Posterior vena cava (tissue), 2 donors: ENCODE results near the gene C15orf39. TPM values are rescaled to one million over a fixed set of nuclear protein-coding genes. Genes with fewer than 3 reads are reported as not detected.
"Not testable (repeated sequence)": the region's sequence is repeated elsewhere in the genome, so short reads cannot be mapped to it uniquely, and the experiment has no call there.

Source experiments
- DNase-seq: peaks from one replicate; pipeline ENCODE4 v3.0.0-alpha.2; 2020; ENCODE audit warnings: low spot score
- intact Hi-C, 2 donors: fragments of 100-400 bp; cut with DNase I; formaldehyde crosslinking; loops; one replicate each; pipeline versions ENCODE4 v1.14.1 to v1.14.2; 2022 to 2023
- long read RNA-seq, 2 donors: library from polyadenylated mRNA; unstranded; transcript quantifications; one replicate each; pipeline ENCODE4 v2.0.0, GENCODE V29; 2020 to 2021
- total RNA-seq, 2 donors: library from RNA; stranded (reverse); fragmentation: NEBNext Ultra II Directional; extraction: Animal tissue kit (Norgen Biotek cat#: 25700); gene quantifications; one replicate each; pipeline ENCODE4 v1.2.1, GENCODE V29; 2021
- donor health status: DM: yes; HTN: yes; CAD: no.
- donor health status: DM: yes; HTN: yes; CAD: no.

Gene C15orf39
- 10 to 100 TPM; 25.8 to 26.4 TPM for total RNA-seq
- long read RNA-seq, donor 1, full-length matches to known transcripts, result 10 of 12 reads
- long read RNA-seq, donor 1, partial matches to known transcripts, result 2 of 12 reads
- long read RNA-seq, donor 1, other reads (novel, unspliced or antisense), result 0 of 12 reads
- long read RNA-seq, donor 2, full-length matches to known transcripts, result 11 of 27 reads
- long read RNA-seq, donor 2, partial matches to known transcripts, result 11 of 27 reads
- long read RNA-seq, donor 2, other reads (novel, unspliced or antisense), result 5 of 27 reads

DNA sequence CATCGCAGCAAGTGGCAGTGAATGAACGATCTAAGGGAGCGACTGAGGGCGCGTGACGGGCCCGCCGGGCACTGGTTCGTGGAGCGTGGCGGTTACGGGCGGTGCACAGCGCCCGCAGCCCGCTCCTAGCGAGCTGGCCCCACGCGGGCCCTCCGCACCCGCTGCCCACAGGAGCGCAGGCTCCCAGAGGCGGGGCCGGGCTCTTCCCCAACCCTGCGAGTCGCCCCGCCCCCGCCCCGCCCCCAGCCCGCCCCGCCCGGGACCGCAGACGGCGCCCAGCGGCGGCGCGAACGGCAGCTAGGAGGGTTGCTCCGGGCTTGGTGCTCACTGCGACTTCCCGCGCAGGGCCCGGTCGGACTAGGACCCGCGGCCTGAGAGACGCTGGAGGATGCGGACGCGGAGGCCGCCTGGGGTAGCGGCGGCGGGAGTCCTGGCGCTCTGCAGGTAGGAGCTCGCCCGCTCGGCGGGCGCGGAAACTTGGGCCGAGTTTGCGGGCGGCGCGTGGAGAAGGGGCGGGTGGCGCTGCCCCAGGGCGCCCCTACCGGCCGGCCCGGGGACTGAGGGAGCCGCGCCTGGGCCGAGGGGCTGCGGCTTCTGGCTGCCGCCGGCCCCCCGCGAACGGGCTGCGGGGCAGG, at the start of gene C15orf39:
Gene C15orf39, plus strand, starts transcription at position 267 of the 635 bp plus-strand sequence. CDS start 4,167 bp downstream, outside the sequence.
- DNase-seq, result peak; percentile 93
- intact Hi-C loops, result loop anchor here (2.0 to 10.0 kb wide), 3 partner anchors 157 to 247 kb away; partner anchors contain the start of gene RPP25 (in 1 of the 2)

DNA sequence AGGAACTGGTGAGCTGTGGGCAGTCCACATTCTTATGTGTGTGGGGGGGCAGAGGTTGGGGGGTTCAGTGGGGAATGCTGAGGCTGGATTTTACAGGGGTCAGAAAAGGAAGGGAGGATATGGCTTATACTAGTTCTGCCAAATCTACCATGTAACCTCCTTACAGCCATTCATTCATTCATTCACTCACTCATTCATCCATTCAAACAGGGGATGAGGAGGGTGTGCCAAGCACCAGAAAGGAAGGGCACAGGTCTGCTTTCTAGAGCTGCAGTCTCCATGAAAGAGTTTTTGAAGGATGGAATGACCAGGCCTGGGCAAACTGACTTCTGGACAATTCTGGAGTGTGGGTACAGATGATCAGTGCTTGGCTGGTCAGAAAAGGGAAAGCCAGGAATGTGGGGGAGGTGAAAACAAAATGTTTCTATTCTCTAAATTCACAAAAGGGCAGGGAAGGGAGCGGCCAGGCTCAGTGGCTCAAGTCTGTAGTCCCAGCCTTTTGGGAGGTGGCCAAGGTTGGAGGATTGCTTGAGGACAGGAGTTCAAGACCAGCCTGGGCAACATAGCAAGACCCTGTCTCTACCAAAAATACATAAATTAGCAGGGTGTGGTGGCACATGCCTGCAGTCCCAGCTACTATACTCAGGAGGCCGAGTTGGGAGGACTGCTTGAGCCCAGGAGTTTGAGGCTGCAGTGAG, 49.2 kb upstream of the C15orf39 start:
- no peak for DNase-seq
- intact Hi-C loops, result no loop called here

DNA sequence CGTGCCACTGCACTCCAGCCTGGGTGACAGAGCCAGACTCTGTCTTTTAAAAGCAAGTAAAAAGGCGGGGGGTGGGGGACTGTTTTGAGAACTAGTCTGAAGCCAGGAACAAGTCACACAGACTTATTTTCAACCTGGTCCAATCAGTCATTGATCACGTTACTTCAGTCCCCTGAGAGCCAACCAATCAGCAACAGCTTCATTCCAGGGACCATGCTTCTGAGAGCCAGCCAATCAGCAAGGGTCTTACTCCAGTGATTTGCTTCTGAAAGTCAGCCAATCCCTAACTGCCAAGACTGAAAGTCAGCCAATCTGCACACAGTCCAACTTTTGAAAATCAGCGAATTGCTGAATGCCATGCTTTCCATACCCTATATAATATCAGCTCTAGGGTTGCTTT, 48.6 kb upstream of the C15orf39 start:
- no peak for DNase-seq
- intact Hi-C loops, result no loop called here

DNA sequence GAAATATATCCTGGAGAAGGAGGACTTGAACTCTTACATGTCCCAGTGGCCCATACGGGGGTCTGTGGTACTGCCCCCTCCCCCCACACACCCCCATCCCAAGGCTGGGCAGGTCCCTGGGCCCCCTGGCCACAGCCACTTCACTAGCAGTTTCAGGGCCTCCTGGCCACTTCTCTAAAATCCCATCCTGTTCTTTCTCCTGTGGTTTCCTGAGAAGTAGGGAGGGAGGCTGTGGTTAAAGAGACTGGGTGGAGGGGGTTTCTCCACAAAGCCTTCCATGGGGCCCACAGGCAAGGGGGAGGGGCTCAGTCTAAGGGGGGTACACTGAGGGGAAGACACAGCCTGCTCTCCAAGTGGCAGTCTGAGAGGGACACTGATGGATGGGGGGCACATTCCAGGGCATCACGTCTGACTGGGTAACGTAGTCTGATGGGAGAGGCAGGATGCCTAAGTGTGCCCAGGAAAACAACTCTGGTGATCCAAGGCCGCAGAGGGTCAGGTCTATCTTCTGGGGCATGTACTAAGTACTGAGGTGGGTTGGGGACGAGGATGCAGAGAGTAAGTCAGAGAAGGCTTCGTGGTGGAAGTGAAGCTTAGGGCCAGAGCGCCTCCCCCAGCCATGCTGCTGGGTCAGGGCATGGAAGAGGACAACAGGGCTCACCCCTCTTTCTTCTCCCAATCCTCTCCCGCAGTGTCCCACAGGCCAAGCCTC, 48.0 kb upstream of the C15orf39 start:
- intact Hi-C loops, result no loop called here
- no peak for DNase-seq

DNA sequence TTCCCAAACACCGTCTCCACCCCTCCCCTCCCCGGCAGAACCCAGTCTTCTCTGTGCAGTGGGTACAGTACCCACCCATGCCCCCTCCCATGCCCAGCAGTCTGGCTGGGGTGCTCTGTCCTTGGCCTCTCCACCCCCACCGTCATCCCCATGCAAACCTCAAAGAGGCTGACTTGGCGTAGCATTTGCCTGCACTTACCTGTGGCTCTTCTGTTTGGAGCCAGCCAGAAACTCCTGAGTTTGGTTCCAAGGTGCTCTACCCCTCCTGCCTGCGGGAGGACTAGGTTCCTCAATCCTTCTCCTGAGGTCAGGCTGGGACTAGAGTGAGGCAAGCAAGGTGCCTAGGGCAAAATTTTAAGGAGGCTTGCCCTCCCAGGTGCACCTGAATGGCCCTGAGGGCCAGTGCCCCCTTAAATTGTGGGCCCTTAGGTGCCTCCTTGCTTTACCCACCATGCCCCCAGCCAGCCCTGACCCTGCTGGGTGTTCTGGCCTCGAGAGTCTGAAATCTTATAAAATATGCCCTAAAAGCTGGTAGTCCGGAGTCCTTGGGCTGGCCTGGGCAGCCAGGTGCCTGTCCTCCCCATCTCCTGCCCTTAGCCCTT, 47.1 kb upstream of the C15orf39 start:
- intact Hi-C loops, result no loop called here
- no peak for DNase-seq

DNA sequence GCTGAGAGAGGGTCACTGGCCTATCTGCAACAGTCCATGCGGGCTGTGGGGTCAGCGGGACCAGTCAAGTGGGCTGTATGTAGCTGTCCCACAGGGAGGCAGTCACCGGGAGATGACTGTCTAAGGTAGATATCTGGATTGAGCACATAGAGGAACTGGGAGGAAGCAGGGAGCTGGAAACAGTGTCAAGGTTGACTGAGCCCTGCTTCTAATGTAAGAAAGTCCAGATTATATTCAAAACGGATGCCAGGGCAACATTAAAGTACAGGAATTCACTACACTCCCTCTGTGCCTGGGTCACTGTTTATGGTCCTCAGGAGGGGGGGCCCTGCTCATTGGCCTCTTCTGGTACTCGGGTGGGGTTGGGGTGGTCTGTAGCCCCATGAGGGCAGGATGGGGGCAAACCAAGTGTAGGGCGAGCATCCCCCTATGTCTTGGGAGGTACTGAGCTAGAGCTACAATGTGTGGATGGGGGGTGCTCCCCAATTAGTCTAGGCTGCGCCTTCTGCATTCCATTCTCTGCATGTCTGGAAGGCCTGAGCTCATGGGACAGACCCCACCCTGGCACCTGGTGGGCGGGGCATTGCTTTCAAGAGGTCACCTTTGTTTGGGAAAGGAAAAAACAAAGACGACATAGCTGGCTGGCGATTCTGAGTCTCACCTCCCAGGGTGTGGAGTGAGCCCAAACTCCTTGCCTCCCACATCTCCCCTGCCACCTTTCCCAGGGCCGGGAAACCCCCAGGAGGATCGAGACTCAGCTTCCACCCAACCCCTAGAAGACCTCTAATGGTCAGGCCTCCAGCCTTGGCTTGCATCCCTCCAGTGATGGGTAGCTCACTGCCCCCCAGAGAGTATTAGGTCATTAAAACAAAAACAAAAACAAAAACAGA, 45.1 kb upstream of the C15orf39 start:
- DNase-seq, result no peak
- intact Hi-C loops, result no loop called here

DNA sequence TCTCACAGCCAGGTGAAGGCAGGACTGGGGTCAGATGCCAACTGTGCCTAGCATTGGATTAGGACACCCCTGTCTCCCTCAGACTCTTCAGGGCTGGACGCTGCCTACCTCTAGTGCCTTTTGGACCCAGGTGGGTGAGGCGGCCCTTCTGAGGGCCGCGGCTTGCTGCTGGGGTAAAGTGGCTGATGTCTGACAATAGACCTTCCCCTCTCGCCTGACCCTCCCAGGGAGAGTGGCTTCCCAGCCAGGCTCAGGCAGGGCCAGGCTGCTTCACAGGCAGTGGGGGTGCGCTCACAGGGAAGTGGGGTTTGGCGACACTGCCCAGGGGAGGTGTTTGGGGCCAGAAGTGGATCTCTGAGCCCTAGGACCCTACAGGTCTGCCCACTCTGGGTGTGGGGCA, 43.3 kb upstream of the C15orf39 start:
- DNase-seq, result peak; percentile 66
- intact Hi-C loops, result no loop called here

DNA sequence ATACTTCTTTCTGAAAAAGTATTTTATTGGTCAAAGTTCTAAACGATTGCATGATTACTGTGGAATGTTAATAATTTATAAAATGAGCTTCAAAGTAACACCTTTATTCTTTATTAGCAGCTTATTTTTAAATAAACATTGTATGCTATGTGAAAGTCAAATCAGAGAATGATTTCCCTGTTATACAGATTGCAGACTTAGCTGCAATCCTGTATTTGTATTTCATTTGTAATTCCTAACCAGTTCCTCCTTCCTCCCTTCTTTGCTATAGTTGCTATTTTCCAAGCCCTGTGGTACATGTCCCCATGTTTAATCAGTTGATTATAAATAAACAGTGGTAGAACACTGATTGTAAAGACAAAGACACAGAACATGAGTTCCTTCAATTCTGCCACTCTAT, 42.4 kb upstream of the C15orf39 start:
- DNase-seq, result no peak
- intact Hi-C loops, result no loop called here

DNA sequence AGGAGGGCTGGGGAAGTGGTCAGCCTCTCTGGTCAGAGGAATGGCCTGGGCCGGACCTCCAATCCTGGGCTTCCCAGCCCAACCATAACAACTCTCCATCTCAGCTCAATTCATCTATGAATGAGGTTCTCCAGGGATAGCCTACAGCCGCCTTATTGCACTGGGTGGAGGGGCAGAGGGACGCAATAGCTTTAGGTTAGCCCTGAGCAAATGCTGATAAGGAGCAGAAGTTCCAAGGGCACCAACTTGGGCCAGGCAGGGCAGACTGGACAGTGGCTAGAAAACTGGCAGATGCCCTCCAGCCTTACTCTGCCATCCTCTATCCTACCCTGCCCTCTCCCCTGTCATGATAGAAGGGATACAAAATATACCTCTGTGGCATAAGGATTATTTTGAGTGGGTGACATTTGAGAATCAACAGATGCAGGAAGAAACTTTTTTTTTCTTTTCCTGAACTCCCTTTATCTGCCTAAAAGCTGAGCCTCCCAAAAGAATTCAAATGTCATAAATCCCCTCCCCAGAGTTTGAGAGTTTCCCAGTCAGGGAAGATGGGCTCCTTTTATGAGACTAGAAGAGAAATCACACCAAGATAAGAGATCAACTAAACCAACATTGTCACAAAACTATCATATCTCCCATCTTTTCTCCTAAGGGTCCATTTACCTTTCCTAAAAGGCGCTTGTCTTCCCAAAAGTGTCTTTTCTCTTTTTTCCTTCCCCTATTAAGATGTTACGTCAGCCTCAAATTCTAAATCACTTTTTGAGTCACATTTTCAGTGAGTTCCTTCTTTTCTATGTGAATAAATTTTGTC, 40.4 kb upstream of the C15orf39 start:
- peak; percentile 50 for DNase-seq
- intact Hi-C loops, result no loop called here

DNA sequence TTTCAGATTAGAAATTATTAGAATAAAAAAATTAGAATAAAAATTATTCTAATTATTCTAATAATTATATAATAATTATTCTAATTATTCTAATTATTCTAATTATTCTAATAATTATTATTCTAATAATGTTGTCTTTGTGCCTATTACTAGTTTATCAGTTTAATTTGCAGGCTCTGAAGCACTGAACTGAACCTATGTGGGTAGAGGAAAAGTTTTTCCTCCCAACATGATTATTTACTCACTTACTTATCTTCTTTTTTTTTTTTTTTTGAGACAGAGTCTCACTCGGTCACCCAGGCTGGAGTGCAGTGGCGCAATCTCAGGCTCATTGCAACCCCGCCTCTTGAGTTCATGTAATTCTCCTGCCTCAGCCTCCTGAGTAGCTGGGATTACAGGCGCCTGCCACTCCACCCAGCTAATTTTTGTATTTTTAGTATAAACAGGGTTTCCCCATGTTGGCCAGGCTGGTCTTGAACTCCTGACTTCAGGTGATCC, 39.7 kb upstream of the C15orf39 start:
- intact Hi-C loops, result no loop called here
- DNase-seq, result peak; percentile 81

DNA sequence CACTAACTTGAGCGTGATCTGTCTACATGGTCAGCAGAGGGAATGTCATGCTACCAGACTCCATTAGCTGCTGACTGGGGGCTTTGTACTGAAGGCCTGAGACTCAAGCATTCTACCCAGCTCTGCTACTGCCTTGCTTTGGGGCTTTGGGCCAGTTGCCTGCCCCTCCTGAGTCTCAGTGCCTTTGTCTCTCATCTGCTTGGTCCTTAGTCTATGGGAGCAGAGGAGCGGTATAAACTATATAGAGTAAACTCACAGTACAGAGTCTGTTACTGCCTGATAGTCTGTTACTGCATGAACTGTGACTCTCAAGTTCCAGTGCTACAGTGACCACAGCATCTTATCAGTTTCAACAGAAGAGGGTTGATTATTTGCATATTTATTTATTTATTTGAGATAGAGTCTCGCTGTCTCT, 38.5 kb upstream of the C15orf39 start:
- intact Hi-C loops, result no loop called here
- peak; percentile 29 for DNase-seq

DNA sequence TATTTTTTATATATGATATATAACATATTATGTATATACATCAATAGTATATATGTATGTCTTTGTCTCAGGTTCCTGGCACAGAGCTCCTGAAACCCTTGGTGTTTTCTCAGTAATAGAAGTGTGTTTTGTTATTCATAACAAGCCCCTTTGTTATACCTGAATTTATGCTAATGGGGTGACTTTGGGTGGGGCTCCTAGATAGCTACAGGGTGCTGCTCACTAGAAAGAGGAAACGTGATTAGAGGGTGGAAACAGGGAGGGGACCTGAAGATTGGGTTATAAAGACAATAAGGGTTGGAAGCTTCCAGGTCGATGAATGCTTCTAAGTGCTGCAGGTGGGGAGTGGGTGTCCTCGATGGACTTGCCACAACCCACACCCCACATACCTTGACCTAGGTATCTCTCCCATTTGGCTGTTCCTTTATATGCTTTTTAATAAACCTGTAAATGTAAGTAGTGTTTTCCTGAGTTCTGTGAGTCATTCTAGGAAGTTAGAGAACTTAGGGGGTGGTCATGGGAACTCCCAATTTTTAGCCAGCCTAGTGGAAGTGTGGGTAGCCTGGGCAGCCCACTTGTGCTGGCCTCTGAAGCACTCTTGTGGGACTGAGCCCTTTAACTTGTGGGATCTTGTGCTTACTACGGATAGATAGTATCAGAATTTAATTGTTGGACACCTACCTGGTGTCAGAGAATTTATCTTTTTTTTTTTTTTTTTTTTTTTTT, 36.9 kb upstream of the C15orf39 start:
- intact Hi-C loops, result no loop called here
- DNase-seq, result peak; percentile 29

DNA sequence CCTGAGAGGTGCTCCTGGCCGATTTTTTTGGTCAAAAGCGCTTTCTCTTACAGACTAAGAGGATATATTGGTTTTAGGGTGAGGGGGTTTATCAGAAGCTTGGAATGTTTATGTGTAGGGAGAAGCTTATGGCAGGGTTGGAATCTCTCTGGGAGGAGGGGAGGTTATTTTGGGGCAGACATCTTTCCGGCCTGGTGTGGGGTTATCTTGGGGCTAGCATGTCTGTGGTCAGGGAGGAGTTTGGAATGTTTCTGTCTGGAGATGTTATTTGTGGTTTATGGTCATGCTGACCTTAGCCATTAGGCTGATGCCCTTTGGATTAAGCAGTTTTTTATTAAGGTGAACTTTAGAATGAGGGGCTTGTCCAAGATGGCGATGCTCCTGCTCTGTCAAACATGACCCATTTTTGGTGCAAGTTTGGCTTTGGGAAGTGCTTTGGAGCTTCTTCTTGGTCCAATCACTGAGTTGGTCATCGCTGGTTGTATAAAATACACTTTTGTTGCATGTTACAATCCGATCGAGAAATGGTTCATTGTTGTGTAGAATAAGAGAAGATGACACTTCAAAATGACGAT, 35.1 kb upstream of the C15orf39 start:
- intact Hi-C loops, DNase-seq: not testable (repeated sequence)

DNA sequence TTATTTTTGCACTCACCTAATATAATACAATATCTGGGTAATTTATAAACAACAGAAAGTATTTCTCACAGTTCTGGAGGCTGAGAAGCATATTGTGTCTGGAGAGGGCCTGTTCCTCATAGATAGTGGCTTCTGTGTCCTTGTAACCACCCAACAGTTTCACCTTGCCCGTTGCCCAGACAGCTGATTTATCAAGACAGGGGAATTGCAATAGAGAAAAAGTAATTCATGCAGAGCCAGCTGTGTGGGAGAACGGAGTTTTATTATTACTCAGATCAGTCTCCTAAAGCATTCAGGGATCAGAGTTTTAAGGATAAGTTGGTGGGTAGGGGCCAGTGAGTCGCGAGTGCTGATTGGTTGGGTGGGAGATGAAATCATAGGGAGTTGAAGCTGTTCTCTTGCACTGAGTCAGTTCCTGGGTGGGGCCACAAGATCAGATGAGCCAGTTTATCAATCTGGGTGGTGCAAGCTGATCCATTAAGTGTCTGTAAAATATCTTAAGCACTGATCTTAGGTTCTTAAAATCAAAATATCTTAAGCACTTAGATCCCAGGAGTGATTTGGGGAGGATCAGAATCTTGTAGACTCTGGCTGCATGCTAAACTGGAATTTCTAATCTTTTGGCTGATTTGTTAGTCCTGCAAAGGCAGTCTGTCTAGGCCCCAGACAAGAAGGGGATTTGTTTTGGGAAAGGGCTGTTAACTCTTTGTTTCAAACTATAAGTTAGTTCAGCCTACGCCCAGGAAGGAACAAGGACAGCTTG, 33.9 kb upstream of the C15orf39 start:
- DNase-seq, result peak; percentile 70
- intact Hi-C loops, result no loop called here

DNA sequence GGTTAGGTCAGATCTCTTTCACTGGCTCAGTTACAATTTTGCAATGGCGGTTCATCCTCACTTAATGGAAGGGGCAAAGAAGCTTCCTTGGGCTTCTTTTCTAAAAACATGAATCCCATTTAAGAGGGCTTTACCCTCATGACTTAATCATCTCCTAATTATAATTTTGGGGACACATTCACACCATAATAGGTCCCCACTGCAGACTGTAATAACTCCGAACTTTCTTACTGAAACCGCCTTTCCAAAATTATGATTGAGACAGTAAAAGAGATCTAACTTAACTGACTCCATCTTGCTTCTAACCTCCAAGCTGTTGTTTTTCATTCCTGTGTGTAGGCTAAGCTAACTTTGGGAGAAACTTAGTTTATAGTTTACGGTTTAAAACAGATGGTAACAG, 33.3 kb upstream of the C15orf39 start:
- no peak for DNase-seq
- intact Hi-C loops, result no loop called here

DNA sequence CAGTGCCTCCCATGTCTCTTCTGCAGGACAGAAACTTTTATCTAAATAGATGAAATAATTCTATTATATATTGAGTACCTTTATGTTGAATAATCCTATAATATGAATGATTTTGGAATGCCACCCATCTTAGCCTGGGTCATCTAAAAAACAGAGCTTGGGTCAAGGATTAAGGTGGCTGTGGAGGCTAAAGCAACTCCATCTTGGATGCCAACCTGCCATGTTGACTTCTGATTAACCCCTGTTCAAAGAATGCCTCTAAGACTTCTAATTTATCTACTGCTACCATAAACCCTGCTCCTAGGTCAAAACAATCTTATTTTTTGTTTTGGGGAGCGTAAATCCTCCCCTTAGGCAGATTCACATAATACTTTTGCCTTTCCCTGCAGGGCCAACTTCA, 31.5 kb upstream of the C15orf39 start:
- no peak for DNase-seq
- intact Hi-C loops, result loop anchor here in 1 of 2 donors (5.0 kb wide), 1 partner anchor 333 kb away; no protein-coding TSS in a partner anchor
